Muscle of leg (tissue), 11 donors: ENCODE data around the gene ZP2. TPM values are rescaled to one million over a fixed set of nuclear protein-coding genes. Genes with fewer than 3 reads are reported as not detected.
"Not testable (repeated sequence)": the region's sequence is repeated elsewhere in the genome, so short reads cannot be mapped to it uniquely, and the experiment has no call there.

Experiments
- DNase-seq: peaks from one replicate; pipeline ENCODE4 v3.0.0; 2013
- H3K27ac ChIP-seq: one replicate; pipeline ENCODE4 v1.5.1; 2013; ENCODE audit warnings: mild to moderate bottlenecking, low read length, control low read depth
- H3K27me3 ChIP-seq: one replicate; pipeline ENCODE4 v1.6.1; 2013; ENCODE audit warnings: low read length; ENCODE audit not compliant: control insufficient read depth, insufficient read depth
- H3K36me3 ChIP-seq: one replicate; pipeline ENCODE4 v1.6.1; 2013; ENCODE audit warnings: low read length; ENCODE audit not compliant: control insufficient read depth, insufficient read depth
- H3K4me1 ChIP-seq: one replicate; pipeline ENCODE4 v1.6.1; 2013; ENCODE audit warnings: low read length; ENCODE audit not compliant: control insufficient read depth, insufficient read depth
- H3K4me3 ChIP-seq: one replicate; pipeline ENCODE4 v1.5.1; 2013; ENCODE audit warnings: low read length, control low read depth
- H3K9me3 ChIP-seq: replicated peaks from 2 replicates; pipeline ENCODE4 v1.6.1; 2013; ENCODE audit warnings: low read depth, low read length; ENCODE audit not compliant: control insufficient read depth
- WGBS: methylation state at CpG from one replicate; pipeline ENCODE4 v1.1.5; 2013; ENCODE audit warnings: missing lambda C conversion rate; ENCODE audit not compliant: insufficient coverage; 5-methylcytosine and 5-hydroxymethylcytosine counted together
- polyA plus RNA-seq, 8 donors: library from polyadenylated mRNA; unstranded; fragments of 120-200 nt; gene quantifications; one replicate each; pipeline versions ENCODE4 v1.2.1 to v1.2.3, GENCODE V29; 2013; ENCODE audit warnings: inconsistent platforms in 1 of 8, low replicate concordance in 1 of 8; ENCODE audit not compliant: insufficient read length in 8 of 8, insufficient read depth in 1 of 8
- total RNA-seq: library from RNA; stranded (reverse); fragments of 120-200 nt; gene quantifications from one replicate; pipeline ENCODE4 v1.2.4, GENCODE V29; 2013

The ZP2 gene
- total and polyA plus RNA-seq, 9 donors = 0.07 to 0.43 (median 0.31) TPM

- Histone ChIP-seq H3K9me3 (no peaks in the 10 kb centered on the region), H3K36me3 (peaks cover 15% of the 10 kb centered on the region), H3K27me3 (peaks cover 6% of the 10 kb centered on the region), H3K4me3 (no peak overlapping the region), H3K4me1 (peaks cover 29% of the 10 kb centered on the region), H3K27ac (peak overlapping the region; percentile 21)
- no peak for DNase-seq
- WGBS = 100% methylated on average over 3 of the region's 4 CpGs
These were observed 47.8 kb downstream of the ZP2 start for GRCh38 chr16:21163576-21163975.

DNA sequence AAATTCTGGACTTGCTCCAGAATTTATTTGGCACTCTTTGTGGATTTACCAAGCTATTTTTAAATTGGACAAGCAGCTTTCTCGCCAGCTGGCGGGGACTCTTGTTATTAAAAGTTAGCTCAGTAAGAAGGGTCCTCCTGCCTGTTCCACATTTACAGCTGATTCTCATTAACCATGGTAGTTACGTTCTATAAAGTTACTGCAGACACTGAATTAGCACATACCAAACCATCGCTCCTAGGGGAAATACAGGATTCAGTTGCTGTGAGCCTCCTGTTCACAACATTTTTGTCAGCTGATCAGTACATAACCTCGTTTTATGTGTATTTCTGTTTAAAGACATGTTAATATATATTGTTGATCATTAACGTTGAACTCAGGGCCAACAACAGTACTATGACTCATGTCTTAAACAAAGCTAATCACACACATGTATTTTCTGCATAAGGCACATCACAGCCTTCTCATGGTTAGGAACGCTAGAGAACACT, 48.7 kb downstream of the ZP2 start:
- peak overlapping the region; percentile 21 for H3K27ac ChIP-seq
- H3K4me1 ChIP-seq = peaks cover 38% of the 10 kb centered on the region
- H3K27me3 ChIP-seq = peaks cover 6% of the 10 kb centered on the region
- no peaks in the 10 kb centered on the region for H3K9me3 ChIP-seq
- DNase-seq = peak; percentile 84
- no peak overlapping the region for H3K4me3 ChIP-seq
- WGBS = no CpG with 5 or more reads among the region's 7 CpGs
- H3K36me3 ChIP-seq = peaks cover 15% of the 10 kb centered on the region

GRCh38 chr16:21161211-21161610, 50.2 kb downstream of the ZP2 start:
- Histone ChIP-seq H3K27me3 (peaks cover 6% of the 10 kb centered on the region), H3K4me3 (no peak overlapping the region), H3K9me3 (no peaks in the 10 kb centered on the region), H3K36me3 (peaks cover 11% of the 10 kb centered on the region), H3K4me1 (peaks cover 44% of the 10 kb centered on the region), H3K27ac (no peak overlapping the region)
- WGBS = no CpG with 5 or more reads among the region's 2 CpGs
- peak; percentile 20 for DNase-seq

GRCh38 chr16:21160276-21160675, 51.1 kb downstream of the ZP2 start:
- H3K27ac ChIP-seq = no peak overlapping the region
- peaks cover 11% of the 10 kb centered on the region for H3K36me3 ChIP-seq
- H3K27me3 ChIP-seq = peaks cover 6% of the 10 kb centered on the region
- no peak overlapping the region for H3K4me3 ChIP-seq
- peaks cover 44% of the 10 kb centered on the region for H3K4me1 ChIP-seq
- no CpG with 5 or more reads among the region's 1 CpG for WGBS
- DNase-seq = no peak
- H3K9me3 ChIP-seq = no peaks in the 10 kb centered on the region

DNA sequence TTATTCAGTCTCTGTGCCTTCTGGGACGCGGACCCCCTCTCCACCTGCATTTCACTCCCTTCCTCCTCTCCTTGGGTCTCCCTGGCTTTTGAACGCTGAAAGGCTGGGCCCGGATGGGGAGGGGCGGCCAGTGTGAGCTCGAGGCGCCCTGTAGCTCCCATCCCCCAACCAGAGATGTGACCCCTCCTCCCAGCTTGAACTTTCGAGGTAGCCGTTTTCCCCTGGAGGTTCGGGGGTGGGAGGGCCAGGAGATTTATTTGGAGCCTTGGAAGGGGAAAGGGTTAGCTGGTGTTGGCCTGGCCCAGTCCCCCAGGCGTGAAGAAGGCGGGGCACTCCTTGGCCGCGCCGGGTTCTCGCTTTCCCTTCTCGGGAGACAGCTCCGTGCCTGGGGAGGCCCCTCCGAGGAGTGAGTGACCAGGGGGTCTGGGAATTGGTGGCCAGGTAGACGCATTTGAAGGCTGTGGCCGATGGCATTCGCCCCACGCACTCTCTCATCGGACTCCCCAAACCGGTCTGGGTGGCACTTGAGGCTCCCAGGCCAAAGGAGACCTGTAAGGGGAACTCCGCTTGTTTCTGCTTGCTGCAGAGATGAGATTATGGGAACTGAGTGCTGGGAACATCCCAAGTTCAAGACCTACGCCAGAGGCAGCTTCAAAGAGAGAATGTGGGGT, 52.0 kb downstream of the ZP2 start:
- Histone ChIP-seq H3K9me3 (no peaks in the 10 kb centered on the region), H3K4me3 (peak overlapping the region; percentile 76), H3K4me1 (peaks cover 44% of the 10 kb centered on the region), H3K27me3 (peaks cover 6% of the 10 kb centered on the region), H3K36me3 (peaks cover 4% of the 10 kb centered on the region), H3K27ac (peak overlapping the region; percentile 7)
- peak; percentile 58 for DNase-seq
- 3% methylated on average over 16 of the region's 27 CpGs for WGBS

- H3K27me3 ChIP-seq = peaks cover 6% of the 10 kb centered on the region
- H3K4me1 ChIP-seq = peaks cover 39% of the 10 kb centered on the region
- H3K27ac ChIP-seq = peak within 1 kb of the TSS; percentile 51
- WGBS = 1% methylated on average over 30 of the region's 59 CpGs
- DNase-seq = peak; percentile 91
- peak within 1 kb of the TSS; percentile 76 for H3K4me3 ChIP-seq
- H3K9me3 ChIP-seq = no peaks in the 10 kb centered on the region
- H3K36me3 ChIP-seq = peaks cover 3% of the 10 kb centered on the region
These were observed 52.9 kb downstream of the ZP2 start, which contains the start of gene LDAF1 for GRCh38 chr16:21158208-21159110. LDAF1 (plus strand) TSS chr16:21158674; CDS start chr16:21161183, 2,509 bp downstream.

DNA sequence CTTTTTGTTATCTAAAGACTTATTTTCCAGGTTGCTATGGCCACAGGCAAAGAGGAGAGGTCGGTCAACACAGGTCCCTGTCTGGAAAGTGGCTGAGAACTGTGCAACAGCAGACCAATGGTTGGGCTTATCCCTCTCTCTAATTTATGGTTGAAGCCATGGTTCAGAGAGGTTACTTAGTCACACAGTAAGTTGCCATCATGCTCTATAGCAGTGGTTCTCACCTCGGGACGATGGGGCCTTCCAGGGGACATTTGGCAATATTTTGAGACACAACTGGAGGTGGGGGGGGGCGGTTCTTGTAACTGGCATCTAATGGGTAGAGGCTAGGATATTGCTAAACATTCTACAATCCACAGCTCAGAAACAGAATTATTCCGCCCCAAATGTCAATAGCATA, 53.7 kb downstream of the ZP2 start:
- H3K4me1 ChIP-seq = peaks cover 33% of the 10 kb centered on the region
- no peak overlapping the region for H3K4me3 ChIP-seq
- no peak for DNase-seq
- H3K27me3 ChIP-seq = peaks cover 6% of the 10 kb centered on the region
- peaks cover 3% of the 10 kb centered on the region for H3K36me3 ChIP-seq
- 80% methylated on average over 1 of the region's 5 CpGs for WGBS
- H3K27ac ChIP-seq = no peak overlapping the region
- H3K9me3 ChIP-seq = no peaks in the 10 kb centered on the region

DNA sequence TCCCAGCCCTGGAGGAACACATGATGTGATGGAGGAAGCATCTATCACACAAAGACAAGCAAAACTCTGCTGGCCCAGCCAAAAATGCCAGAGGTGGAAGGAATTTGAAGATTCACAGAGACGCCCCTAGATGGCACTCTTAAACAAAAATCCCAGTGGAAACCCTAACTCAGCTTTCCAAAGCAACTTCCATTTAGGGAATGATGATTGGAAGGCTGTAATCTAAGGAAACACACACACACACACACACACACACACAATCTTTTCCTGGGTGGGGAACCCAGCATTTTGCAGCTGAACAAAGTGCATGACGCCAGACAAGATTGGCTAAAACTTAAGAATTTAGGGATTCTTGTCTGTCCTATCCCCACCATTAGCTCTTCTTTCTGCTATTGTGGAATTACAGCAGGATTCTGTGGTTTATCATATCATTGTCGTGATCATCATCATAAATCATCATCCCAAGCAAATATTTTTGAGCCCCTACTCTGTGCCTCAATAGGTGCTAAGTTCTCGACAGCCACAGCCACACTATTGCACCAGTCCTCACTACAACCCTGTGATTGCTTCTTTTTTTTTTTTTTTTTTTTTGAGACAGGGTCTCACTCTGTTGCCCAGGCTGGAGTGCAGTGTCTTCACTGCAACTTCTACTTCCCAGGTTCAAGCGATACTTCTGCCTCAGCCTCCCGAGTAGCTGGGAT, 54.5 kb downstream of the ZP2 start:
- Histone ChIP-seq H3K4me1 (peaks cover 33% of the 10 kb centered on the region), H3K27me3 (peaks cover 6% of the 10 kb centered on the region), H3K9me3 (no peaks in the 10 kb centered on the region), H3K27ac (no peak overlapping the region), H3K36me3 (peaks cover 3% of the 10 kb centered on the region), H3K4me3 (no peak overlapping the region)
- peak; percentile 87 for DNase-seq
- WGBS = 56% methylated on average over 1 of the region's 6 CpGs

GRCh38 chr16:21156011-21156410, 55.4 kb downstream of the ZP2 start:
- H3K9me3 ChIP-seq, DNase-seq, H3K27ac ChIP-seq, H3K4me3 ChIP-seq, H3K27me3 ChIP-seq, H3K36me3 ChIP-seq: not testable (repeated sequence)
- no CpG with 5 or more reads among the region's 1 CpG for WGBS
- H3K4me1 ChIP-seq = peaks cover 29% of the 10 kb centered on the region
